ENCODE data around the gene POLR2L. TPM values are rescaled to one million over a fixed set of nuclear protein-coding genes. Genes with fewer than 3 reads are reported as not detected.

POLR2L gene
- total RNA-seq, 1 experiment from 2014 or later = 211 TPM

GRCh38 chr11:818396-819128, 23.8 kb downstream of the POLR2L start, which contains the start of gene PNPLA2:
Gene PNPLA2, plus strand, starts transcription at chr11:818914. Its CDS starts 805 bp downstream, at chr11:819719.
- H3K36me3 ChIP-seq (ENCODE audit: control insufficient read depth in 1 of 2, insufficient read depth in 2 of 2, low read length in 2 of 2) = peaks cover 0 to under 1% of the 10 kb centered on the region in 2 experiments; a peak in 1 of 4 replicates
- H3K4me1 ChIP-seq (ENCODE audit: control insufficient read depth in 1 of 2, insufficient read depth in 2 of 2, low read length in 2 of 2) = peaks cover 26 to 46% of the 10 kb centered on the region in 2 experiments
- peak within 1 kb of the TSS; percentile 81 for H3K4me2 ChIP-seq (ENCODE audit: low read length)
- ATAC-seq (no peak), DNase-seq (ENCODE audit: low read depth, low spot score) (no peak)
- no peaks in the 10 kb centered on the region for H4K20me1 ChIP-seq (ENCODE audit: insufficient read depth)
- intact Hi-C loops (cut with micrococcal nuclease) = no loop called here
- H2AFZ ChIP-seq (ENCODE audit: low read depth, low read length, poor library complexity, severe bottlenecking) = no peak within 1 kb of the TSS
- BruUV-seq (replicated peaks) = TSS peak; percentile 64
- no peaks in the 10 kb centered on the region for H3K9me3 ChIP-seq (ENCODE audit: control insufficient read depth in 1 of 2, insufficient read depth in 1 of 2, low read depth in 1 of 2, low read length in 2 of 2)
- H3K9ac ChIP-seq (ENCODE audit: low read length) = peak within 1 kb of the TSS; percentile 90
- RAD21 ChIA-PET (ENCODE audit: low non-redundant PET in 1 of 2, low total read pairs in 2 of 2, uncharacterized antibody in 2 of 2, unreplicated experiment in 2 of 2) = no interaction called here
- CTCF ChIA-PET = interaction anchor here (1.2 to 1.4 kb wide), 2 partner anchors 9 to 26 kb away, joined by 3 read pairs; partner anchors contain the start of gene RPLP2
- no peaks in the 10 kb centered on the region for H3K27me3 ChIP-seq (ENCODE audit: insufficient read depth, low read length)
- peak within 1 kb of the TSS; percentile 65 to 77 for H3K4me3 ChIP-seq (replicated peaks in 1 of 2; ENCODE audit: low read depth in 1 of 2, low read length in 2 of 2)
- peaks cover 22% of the 10 kb centered on the region for H3K79me2 ChIP-seq (ENCODE audit: insufficient read depth, low read length)
- no peaks in the 10 kb centered on the region for H3K9me2 ChIP-seq (ENCODE audit: insufficient read depth)
- POLR2A ChIA-PET = interaction anchor here (0.7 to 2.7 kb wide), 14 partner anchors 7 to 92 kb away, joined by 3 to 45 read pairs (median 8); partner anchors contain the start of genes CD151, CHID1, CRACR2B and POLR2L
- TF ChIP-seq SP1 (IDR thresholded peaks at IDR 0.05; ENCODE audit: low read depth) (no peak), CTCF (IDR thresholded peaks at IDR 0.05 in 2 of 3, conservative IDR thresholded peaks at IDR 0.05 in 1 of 3; ENCODE audit: borderline replicate concordance in 1 of 3, insufficient read depth in 1 of 3, low read depth in 2 of 3, low read length in 2 of 3) (no peak), EGR1 (IDR thresholded peaks at IDR 0.05; ENCODE audit: low read depth) (no peak), ZNF274 (IDR thresholded peaks at IDR 0.05; ENCODE audit: low read depth, low read length) (no peak), CBX3 (IDR thresholded peaks at IDR 0.05; ENCODE audit: low read depth) (no peak), JUND (IDR thresholded peaks at IDR 0.05) (no peak), MAX (IDR thresholded peaks at IDR 0.05) (no peak), ATF3 (IDR thresholded peaks at IDR 0.05) (no peak), EZH2phosphoT487 (IDR thresholded peaks at IDR 0.05; ENCODE audit: borderline replicate concordance) (no peak), EZH2 (IDR thresholded peaks at IDR 0.05) (no peak), TCF7L2 (IDR thresholded peaks at IDR 0.05; ENCODE audit: borderline replicate concordance, extremely low read depth, insufficient read depth, insufficient read length) (no peak), ZFX (IDR thresholded peaks at IDR 0.05) (no peak), POLR2AphosphoS5 (IDR thresholded peaks at IDR 0.05; ENCODE audit: low read depth, low read length) (no peak), SIN3A (IDR thresholded peaks at IDR 0.05; ENCODE audit: low read depth) (no peak), POLR2A (IDR thresholded peaks at IDR 0.05; ENCODE audit: borderline replicate concordance, extremely low read depth, insufficient read depth, insufficient read length) (no peak), YY1 (IDR thresholded peaks at IDR 0.05; ENCODE audit: extremely low read depth, insufficient replicate concordance, low read depth, low read length) (no peak), CEBPB (IDR thresholded peaks at IDR 0.05; ENCODE audit: low read depth) (no peak)
- H3K27ac ChIP-seq (ENCODE audit: low read depth, low read length) = peak within 1 kb of the TSS; percentile 81; the same call in 1 of the 2 replicates
